Muscle of leg (tissue), 11 donors: Measurements from ENCODE around the gene GPRC5C. TPM values are rescaled to one million over a fixed set of nuclear protein-coding genes. Genes with fewer than 3 reads are reported as not detected.
A peak's percentile ranks its signal among the peaks of the same experiment; 100 is the strongest.

Experiments
- DNase-seq: peaks from one replicate; pipeline ENCODE4 v3.0.0; 2013
- H3K27ac ChIP-seq: one replicate; pipeline ENCODE4 v1.5.1; 2013; ENCODE audit warnings: mild to moderate bottlenecking, low read length, control low read depth
- H3K27me3 ChIP-seq: one replicate; pipeline ENCODE4 v1.6.1; 2013; ENCODE audit warnings: low read length; ENCODE audit not compliant: control insufficient read depth, insufficient read depth
- H3K36me3 ChIP-seq: one replicate; pipeline ENCODE4 v1.6.1; 2013; ENCODE audit warnings: low read length; ENCODE audit not compliant: control insufficient read depth, insufficient read depth
- H3K4me1 ChIP-seq: one replicate; pipeline ENCODE4 v1.6.1; 2013; ENCODE audit warnings: low read length; ENCODE audit not compliant: control insufficient read depth, insufficient read depth
- H3K4me3 ChIP-seq: one replicate; pipeline ENCODE4 v1.5.1; 2013; ENCODE audit warnings: low read length, control low read depth
- H3K9me3 ChIP-seq: replicated peaks from 2 replicates; pipeline ENCODE4 v1.6.1; 2013; ENCODE audit warnings: low read depth, low read length; ENCODE audit not compliant: control insufficient read depth
- WGBS: methylation state at CpG from one replicate; pipeline ENCODE4 v1.1.5; 2013; ENCODE audit warnings: missing lambda C conversion rate; ENCODE audit not compliant: insufficient coverage; 5-methylcytosine and 5-hydroxymethylcytosine counted together
- polyA plus RNA-seq, 8 donors: library from polyadenylated mRNA; unstranded; fragments of 120-200 nt; gene quantifications; one replicate each; pipeline versions ENCODE4 v1.2.1 to v1.2.3, GENCODE V29; 2013; ENCODE audit warnings: inconsistent platforms in 1 of 8, low replicate concordance in 1 of 8; ENCODE audit not compliant: insufficient read length in 8 of 8, insufficient read depth in 1 of 8
- total RNA-seq: library from RNA; stranded (reverse); fragments of 120-200 nt; gene quantifications from one replicate; pipeline ENCODE4 v1.2.4, GENCODE V29; 2013

The GPRC5C gene
- total and polyA plus RNA-seq, 9 donors = 16.2 to 56.0 (median 34.4) TPM

DNA sequence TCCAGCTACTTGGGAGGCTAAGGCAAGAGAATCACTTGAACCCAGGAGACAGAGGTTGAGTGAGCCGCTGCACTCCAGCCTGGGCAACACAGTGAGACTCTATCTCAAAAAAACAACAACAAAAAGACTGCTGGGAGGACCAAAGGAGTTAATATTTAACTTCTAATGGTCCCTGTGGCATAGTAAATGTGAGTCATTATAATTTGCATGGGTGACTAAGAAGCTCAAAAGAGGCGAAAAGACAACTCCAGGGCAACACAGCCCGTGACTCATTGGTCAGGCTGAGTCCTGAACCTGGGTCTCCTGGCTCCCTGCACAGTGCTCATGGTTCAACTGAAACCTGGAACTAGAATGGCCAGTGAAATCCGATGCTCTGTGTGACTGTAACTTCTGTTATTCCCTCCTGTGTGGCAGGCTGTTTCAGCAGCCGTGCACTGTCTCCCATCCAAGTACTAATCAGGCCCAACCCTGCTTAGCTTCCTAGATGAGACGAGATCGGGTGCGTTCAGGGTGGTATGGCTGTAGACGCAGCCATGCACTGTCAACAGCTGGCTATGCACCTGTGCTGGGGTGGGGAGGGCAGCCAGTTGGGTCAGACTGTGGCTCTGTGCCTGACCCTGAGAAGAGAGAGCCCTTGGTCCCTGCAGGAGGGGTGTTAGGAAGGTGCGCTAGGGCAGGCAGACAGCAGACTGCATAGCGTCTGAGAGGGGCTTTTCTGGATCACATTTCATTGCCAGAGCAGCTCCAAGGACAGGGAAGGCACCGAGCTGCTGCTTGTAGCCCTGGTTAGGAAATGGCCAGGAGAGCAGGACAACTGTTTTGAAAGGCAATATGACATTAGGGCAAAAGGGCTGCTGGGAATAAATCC lies 14.5 kb upstream of the GPRC5C start:
- H3K36me3 ChIP-seq = no peaks in the 10 kb centered on the region
- H3K9me3 ChIP-seq = no peaks in the 10 kb centered on the region
- DNase-seq = peak; percentile 51
- peaks cover 12% of the 10 kb centered on the region for H3K4me1 ChIP-seq
- H3K27ac ChIP-seq = peak overlapping the region; percentile 55
- 39% methylated on average over 9 of the region's 12 CpGs for WGBS
- H3K4me3 ChIP-seq = no peak overlapping the region
- no peaks in the 10 kb centered on the region for H3K27me3 ChIP-seq

DNA sequence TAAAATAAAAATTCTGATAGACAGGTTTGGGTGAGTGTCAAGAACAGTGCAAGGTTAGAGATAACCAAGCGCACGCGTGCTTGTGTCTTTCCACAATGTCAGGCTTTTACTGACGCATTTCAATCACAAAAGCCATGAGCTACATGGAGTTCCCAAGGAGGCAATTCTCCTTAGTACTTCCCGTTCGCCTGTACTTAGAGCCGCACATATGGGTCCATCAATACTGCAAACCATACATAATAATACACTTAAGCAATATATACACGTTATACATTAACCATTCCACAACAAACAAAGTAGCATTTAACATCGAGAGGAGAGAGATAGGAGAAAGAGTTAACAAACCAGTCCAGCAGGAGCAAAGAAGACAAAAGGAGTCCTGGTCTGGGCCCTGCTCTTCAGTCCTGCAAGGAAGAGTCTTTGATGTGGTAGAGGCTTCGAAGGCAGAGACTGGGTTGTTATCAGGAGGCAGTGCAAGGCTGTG lies 11.9 kb upstream of the GPRC5C start:
- no peak overlapping the region for H3K4me3 ChIP-seq
- no peak overlapping the region for H3K27ac ChIP-seq
- H3K4me1 ChIP-seq = peaks cover 23% of the 10 kb centered on the region
- H3K36me3 ChIP-seq = no peaks in the 10 kb centered on the region
- no peaks in the 10 kb centered on the region for H3K9me3 ChIP-seq
- no peak for DNase-seq
- WGBS = 79% methylated on average over 5 of the region's 10 CpGs
- H3K27me3 ChIP-seq = no peaks in the 10 kb centered on the region

DNA sequence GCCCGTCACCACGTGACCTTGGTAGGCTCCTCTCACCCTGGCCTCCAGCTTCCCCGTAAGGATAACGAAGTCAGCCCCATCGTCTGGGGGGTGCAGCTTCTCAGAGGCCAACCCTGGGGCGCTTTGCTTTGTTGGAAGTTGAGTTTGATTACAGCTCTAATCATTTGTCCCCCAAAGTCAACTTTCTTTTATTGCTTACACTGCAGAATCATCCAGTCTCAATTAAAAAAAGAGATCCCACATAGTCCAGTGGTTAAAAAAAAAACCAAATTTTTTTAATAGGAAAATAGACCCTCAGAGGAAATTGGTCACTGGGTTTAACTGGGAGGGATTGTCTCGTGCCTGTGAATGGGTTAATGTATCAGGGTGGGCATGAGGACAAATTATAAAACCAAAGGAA lies 7.8 kb upstream of the GPRC5C start:
- H3K27me3 ChIP-seq = no peaks in the 10 kb centered on the region
- peaks cover 28% of the 10 kb centered on the region for H3K4me1 ChIP-seq
- peak overlapping the region; percentile 89 for H3K27ac ChIP-seq
- H3K36me3 ChIP-seq = no peaks in the 10 kb centered on the region
- 100% methylated on average over 1 of the region's 7 CpGs for WGBS
- H3K4me3 ChIP-seq = no peak overlapping the region
- DNase-seq = no peak
- H3K9me3 ChIP-seq = no peaks in the 10 kb centered on the region

DNA sequence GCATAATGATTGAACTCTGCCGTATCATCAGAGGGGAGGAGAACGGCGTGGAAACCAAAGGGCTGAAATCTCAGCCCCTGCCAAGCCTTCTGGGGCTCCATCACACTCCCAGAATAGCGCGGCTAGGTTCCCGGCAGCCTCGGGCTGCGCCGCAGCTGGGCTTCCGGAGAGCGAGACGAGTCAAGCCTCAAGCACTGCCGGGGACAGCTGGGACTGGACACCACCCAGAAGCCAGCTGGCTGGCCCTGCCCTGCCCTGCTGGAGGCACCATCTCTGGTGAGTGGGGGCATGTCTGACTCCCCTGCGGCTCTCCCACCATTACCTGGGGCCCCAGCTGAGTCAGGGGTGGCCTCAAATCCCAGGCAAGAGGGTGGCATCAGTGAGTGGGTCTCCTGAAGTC lies 7.2 kb upstream of the GPRC5C start:
- peak overlapping the region; percentile 89 for H3K27ac ChIP-seq
- no peak overlapping the region for H3K4me3 ChIP-seq
- WGBS = 68% methylated on average over 12 of the region's 14 CpGs
- H3K9me3 ChIP-seq = no peaks in the 10 kb centered on the region
- no peaks in the 10 kb centered on the region for H3K27me3 ChIP-seq
- peaks cover 29% of the 10 kb centered on the region for H3K4me1 ChIP-seq
- peak; percentile 79 for DNase-seq
- no peaks in the 10 kb centered on the region for H3K36me3 ChIP-seq

DNA sequence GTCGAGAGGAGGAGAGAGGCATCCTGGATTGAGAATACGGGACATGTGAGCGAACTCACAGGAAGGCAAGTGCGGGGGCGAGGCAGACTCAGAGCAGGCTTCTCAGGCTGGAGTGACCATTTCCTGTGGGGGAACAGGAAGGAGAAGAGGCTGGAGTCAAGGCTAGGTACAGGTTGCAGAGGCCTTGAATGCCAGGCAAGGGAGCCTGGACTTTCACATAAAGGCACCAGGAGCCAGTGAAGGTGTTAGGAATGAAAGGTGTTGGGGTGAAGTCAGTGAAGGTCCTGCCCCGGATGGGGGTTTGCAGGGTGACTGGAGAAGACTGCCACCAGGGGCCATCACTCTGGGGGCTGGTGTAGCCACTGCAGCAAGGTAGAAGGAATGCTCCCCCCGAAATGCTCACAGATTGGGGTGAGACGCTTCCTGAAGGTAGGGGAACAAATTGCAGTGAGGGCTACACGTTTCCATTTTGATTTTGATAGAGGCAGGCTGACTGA lies 5.3 kb upstream of the GPRC5C start:
- Histone ChIP-seq H3K4me1 (peaks cover 48% of the 10 kb centered on the region), H3K4me3 (no peak overlapping the region), H3K9me3 (no peaks in the 10 kb centered on the region), H3K27me3 (peaks cover 15% of the 10 kb centered on the region), H3K27ac (no peak overlapping the region), H3K36me3 (no peaks in the 10 kb centered on the region)
- WGBS = 70% methylated on average over 9 of the region's 9 CpGs
- DNase-seq = no peak

DNA sequence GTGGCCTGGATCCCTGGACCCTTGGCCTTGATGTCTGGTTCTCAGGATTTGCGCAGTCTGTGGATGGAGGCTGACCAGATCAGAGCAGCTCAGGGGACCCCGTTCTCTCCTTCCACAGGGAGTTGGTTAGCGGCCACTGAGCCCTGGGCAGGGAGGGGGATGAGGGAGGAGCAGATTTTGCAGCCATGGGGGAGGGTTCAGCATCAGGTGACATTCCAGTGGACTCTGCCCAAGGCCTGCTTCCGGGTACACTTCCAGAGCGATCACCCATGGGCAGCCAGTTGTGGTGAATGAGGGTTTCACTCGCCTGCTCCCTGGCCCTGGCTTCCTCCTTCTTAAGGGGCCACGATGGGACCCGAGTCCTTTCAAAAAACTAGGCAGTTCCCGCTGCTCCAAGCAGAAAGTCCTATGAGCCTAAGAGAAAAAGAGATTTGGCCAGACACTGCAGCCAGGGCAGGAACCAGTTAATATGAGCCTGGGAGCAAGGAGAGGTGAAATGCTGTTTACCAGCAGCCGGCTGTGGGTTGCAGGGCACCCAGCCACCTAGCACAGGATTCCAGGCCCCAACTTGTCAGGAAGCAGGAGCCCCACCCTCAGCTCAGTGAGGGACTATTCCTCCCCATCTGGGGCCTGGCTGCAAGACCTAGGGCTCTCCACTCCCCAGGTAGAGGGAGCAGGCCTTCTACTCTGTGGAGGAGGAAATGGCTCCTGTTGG lies 4.7 kb upstream of the GPRC5C start:
- 39% methylated on average over 8 of the region's 10 CpGs for WGBS

DNA sequence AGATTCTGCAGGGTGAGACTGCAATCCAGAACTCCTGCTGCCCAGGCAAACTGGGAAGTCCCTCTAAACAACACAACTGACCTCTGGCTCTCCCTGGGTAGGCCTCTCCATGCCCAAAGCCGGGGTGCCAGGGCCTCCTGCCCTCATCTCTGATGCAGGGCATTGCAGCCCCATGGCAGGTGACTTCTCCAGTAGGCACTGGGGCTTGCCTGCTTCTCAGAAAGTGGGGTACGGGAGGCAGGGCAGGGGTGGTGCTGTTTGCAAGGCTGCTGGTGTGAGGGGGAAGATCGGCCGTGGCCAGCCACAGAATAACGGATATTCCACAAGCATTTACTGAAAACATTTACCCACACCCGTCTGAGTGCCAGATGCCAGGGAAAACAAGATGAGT lies 4.1 kb upstream of the GPRC5C start:
- no peak overlapping the region for H3K27ac ChIP-seq
- H3K36me3 ChIP-seq = no peaks in the 10 kb centered on the region
- no peaks in the 10 kb centered on the region for H3K9me3 ChIP-seq
- peaks cover 52% of the 10 kb centered on the region for H3K4me1 ChIP-seq
- no CpG with 5 or more reads among the region's 6 CpGs for WGBS
- peaks cover 24% of the 10 kb centered on the region for H3K27me3 ChIP-seq
- no peak for DNase-seq
- no peak overlapping the region for H3K4me3 ChIP-seq

More for the DNA sequence above, 4.7 kb upstream of the GPRC5C start:
- Histone ChIP-seq H3K9me3 (no peaks in the 10 kb centered on the region), H3K27me3 (peaks cover 20% of the 10 kb centered on the region), H3K4me1 (peaks cover 51% of the 10 kb centered on the region), H3K27ac (no peak overlapping the region), H3K36me3 (no peaks in the 10 kb centered on the region), H3K4me3 (no peak overlapping the region)
- DNase-seq = no peak

DNA sequence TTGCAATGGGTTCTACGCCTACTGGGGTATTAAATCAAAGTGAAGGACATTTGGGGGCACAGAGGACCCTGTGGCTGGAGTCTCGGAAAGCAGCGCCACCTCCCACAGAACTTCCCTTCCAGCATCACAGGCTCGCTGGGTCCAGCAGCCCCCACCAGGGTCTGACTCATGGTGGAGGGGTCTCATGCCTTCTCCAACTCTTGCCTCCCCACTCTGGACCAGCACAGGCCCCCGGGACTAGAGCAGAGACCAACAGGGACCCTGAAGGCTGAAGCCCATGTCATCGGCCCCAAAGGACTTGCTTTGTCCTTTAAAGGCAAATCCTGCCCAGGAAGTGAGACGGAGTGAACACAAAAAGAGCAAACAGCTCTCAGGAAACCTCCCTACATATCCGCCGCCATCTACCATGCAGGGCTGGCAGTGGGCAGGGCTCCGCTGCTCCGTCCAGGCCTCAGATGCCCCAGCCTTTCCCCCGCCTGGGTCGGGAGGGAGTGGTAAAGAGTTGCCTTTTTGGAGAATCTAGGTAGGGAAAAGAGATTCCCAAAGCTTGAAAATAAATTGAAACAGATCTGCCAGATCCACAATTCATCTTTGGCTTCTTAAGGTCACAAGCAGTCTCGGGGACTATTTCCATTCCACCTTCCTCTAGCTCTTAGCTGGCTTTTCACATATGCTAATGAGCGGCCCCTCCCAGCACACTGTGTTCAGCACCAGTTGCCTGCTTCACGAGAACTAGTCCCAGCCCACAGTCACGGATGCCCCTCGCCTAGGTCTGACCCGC lies 2.1 kb upstream of the GPRC5C start:
- Histone ChIP-seq H3K27ac (peak overlapping the region; percentile 86), H3K4me1 (peaks cover 56% of the 10 kb centered on the region), H3K9me3 (no peaks in the 10 kb centered on the region), H3K27me3 (peaks cover 26% of the 10 kb centered on the region), H3K36me3 (no peaks in the 10 kb centered on the region), H3K4me3 (peak overlapping the region; percentile 71)
- WGBS = 46% methylated on average over 6 of the region's 19 CpGs
- DNase-seq = no peak

DNA sequence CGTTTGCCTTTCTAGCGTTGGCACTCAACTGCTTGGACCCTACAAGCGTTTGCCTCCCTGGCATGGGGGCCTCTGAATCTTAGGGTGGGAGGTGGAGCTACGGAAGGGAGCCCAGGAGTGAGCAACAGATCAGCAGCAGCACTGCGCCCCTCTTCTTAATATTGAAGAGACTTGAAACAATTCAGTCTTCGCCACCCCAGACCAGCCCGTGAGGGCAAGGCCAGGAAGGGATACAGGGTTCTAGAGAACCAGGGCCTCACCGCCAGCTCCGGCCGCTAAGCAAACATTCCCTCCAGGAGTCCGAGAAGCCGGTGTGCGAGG lies 1.5 kb upstream of the GPRC5C start:
- Histone ChIP-seq H3K27ac (peak overlapping the region; percentile 86), H3K9me3 (no peaks in the 10 kb centered on the region), H3K36me3 (no peaks in the 10 kb centered on the region), H3K4me3 (peak overlapping the region; percentile 71), H3K4me1 (peaks cover 53% of the 10 kb centered on the region), H3K27me3 (peaks cover 26% of the 10 kb centered on the region)
- no peak for DNase-seq
- 25% methylated on average over 13 of the region's 13 CpGs for WGBS
